ENCODE measurements around the gene CBX8. TPM values are rescaled to one million over a fixed set of nuclear protein-coding genes. Genes with fewer than 3 reads are reported as not detected.

The CBX8 gene
- total and polyA plus RNA-seq, 7 donors, result 0.40 to 3.5 (median 1.3) TPM

- intact Hi-C loops (cut with DNase I), result no loop called here
- no peaks in the 10 kb centered on the region for H3K36me3 ChIP-seq (ENCODE audit: insufficient read depth in 1 of 2, low read depth in 1 of 2)
- TF ChIP-seq CTCF (IDR thresholded peaks at IDR 0.05), result no peak
- H3K4me3 ChIP-seq, result peak overlapping the region; percentile 15
- H3K4me1 ChIP-seq, result peaks cover 23% of the 10 kb centered on the region
- H3K27me3 ChIP-seq (ENCODE audit: insufficient read depth in 3 of 3, low read length in 2 of 3), result peaks cover 0 to 89% (median 69%) of the 10 kb centered on the region in 3 donors
- 0 to 1% (median 1%) methylated on average over 60 to 79 of the region's 79 CpGs for WGBS, 3 donors
- H3K27ac ChIP-seq, result no peak overlapping the region
- DNase-seq (peak; percentile 60 to 71), ATAC-seq (peak; percentile 72 to 77 (median 73))
- H3K9me3 ChIP-seq, result no peaks in the 10 kb centered on the region
These were observed 13.5 kb upstream of the CBX8 start for GRCh38 chr17:79810130-79811010.

GRCh38 chr17:79809530-79810129 is 12.8 kb upstream of the CBX8 start:
- no peak for ATAC-seq
- 3 to 5% (median 4%) methylated on average over 29 to 40 of the region's 40 CpGs for WGBS, 3 donors
- Histone ChIP-seq H3K4me3 (peak overlapping the region; percentile 15), H3K9me3 (no peaks in the 10 kb centered on the region), H3K4me1 (peaks cover 17% of the 10 kb centered on the region), H3K27ac (no peak overlapping the region), H3K36me3 (ENCODE audit: insufficient read depth in 1 of 2, low read depth in 1 of 2) (no peaks in the 10 kb centered on the region), H3K27me3 (ENCODE audit: insufficient read depth in 3 of 3, low read length in 2 of 3) (peaks cover 0 to 89% (median 67%) of the 10 kb centered on the region in 3 donors)
- no peak for TF ChIP-seq CTCF (IDR thresholded peaks at IDR 0.05)
- no peak for DNase-seq
- intact Hi-C loops (cut with DNase I), result loop anchor here in 1 of 2 donors (5.0 kb wide), 1 partner anchor 183 kb away; no protein-coding TSS in a partner anchor

- no peak for DNase-seq
- Histone ChIP-seq H3K36me3 (ENCODE audit: insufficient read depth in 1 of 2, low read depth in 1 of 2) (no peaks in the 10 kb centered on the region), H3K4me3 (no peak overlapping the region), H3K4me1 (peaks cover 16% of the 10 kb centered on the region), H3K27me3 (ENCODE audit: insufficient read depth in 3 of 3, low read length in 2 of 3) (peaks cover 0 to 89% (median 69%) of the 10 kb centered on the region in 3 donors), H3K9me3 (no peaks in the 10 kb centered on the region), H3K27ac (no peak overlapping the region)
- peak in 3 of 4 donors; percentile 46 to 62 (median 47) for ATAC-seq
- 38 to 44% (median 39%) methylated on average over 20 of the region's 20 CpGs for WGBS, 3 donors
- TF ChIP-seq CTCF (IDR thresholded peaks at IDR 0.05), result no peak
- intact Hi-C loops (cut with DNase I), result loop anchor here in 1 of 2 donors (5.0 kb wide), 1 partner anchor 183 kb away; no protein-coding TSS in a partner anchor
These were observed 12.1 kb upstream of the CBX8 start for GRCh38 chr17:79808763-79809529.

- intact Hi-C loops (cut with DNase I), result loop anchor here in 1 of 2 donors (5.0 kb wide), 1 partner anchor 185 kb away; no protein-coding TSS in a partner anchor
These were observed 10.2 kb upstream of the CBX8 start for GRCh38 chr17:79806863-79807720.

More at GRCh38 chr17:79806863-79807720, 10.2 kb upstream of the CBX8 start:
- Histone ChIP-seq H3K36me3 (ENCODE audit: insufficient read depth in 1 of 2, low read depth in 1 of 2) (no peaks in the 10 kb centered on the region), H3K27ac (no peak overlapping the region), H3K27me3 (ENCODE audit: insufficient read depth in 3 of 3, low read length in 2 of 3) (peaks cover 0 to 94% (median 74%) of the 10 kb centered on the region in 3 donors), H3K4me3 (no peak overlapping the region), H3K9me3 (no peaks in the 10 kb centered on the region), H3K4me1 (peaks cover 7% of the 10 kb centered on the region)
- TF ChIP-seq CTCF (IDR thresholded peaks at IDR 0.05), result no peak
- ATAC-seq (no peak), DNase-seq (no peak)
- WGBS, 3 donors, result 21 to 26% (median 21%) methylated on average over 12 to 13 of the region's 13 CpGs

Measured in psoas muscle (tissue), 8 donors.